Measurements from ENCODE around the gene ZC3H7B.

DNA sequence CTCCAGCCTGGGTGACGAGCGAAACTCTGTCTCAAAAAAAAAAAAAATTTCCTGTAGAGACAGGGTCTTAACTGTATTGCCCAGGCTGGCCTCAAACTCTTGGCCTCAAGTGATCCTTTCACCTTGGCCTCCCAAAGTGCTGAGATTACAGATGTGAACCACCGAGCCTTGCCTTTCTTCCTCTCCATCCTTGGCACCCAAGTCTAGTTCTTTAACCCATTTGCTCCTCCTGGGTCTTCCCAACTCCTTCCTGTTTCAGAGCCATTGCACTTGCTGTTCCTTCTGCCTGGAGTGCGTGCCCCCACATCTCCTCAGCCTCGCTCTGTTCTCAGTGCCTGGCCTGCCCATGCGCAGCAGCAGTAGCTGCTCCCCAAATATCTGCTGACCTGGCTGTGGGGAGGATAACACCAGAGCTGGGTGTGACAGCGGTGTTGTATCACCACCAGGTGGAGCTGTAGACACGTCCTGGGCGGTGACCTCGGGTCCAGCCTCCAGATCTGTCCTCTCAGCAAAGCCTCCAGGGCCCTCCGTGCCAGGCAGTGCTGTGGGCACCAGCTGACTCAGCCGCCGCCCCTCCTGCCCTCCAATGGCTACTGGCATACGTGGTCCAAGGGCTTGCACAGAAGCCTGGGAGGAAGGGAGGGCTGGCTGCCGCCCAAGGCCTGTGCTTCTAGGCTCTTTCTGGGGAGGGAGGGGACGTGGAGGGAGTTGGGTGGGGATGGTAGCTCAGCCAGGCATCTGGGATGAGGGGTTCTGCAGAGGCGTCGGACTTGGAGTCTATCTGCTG, 102.4 kb downstream of the ZC3H7B start:
- TF ChIP-seq, protein P1, sequence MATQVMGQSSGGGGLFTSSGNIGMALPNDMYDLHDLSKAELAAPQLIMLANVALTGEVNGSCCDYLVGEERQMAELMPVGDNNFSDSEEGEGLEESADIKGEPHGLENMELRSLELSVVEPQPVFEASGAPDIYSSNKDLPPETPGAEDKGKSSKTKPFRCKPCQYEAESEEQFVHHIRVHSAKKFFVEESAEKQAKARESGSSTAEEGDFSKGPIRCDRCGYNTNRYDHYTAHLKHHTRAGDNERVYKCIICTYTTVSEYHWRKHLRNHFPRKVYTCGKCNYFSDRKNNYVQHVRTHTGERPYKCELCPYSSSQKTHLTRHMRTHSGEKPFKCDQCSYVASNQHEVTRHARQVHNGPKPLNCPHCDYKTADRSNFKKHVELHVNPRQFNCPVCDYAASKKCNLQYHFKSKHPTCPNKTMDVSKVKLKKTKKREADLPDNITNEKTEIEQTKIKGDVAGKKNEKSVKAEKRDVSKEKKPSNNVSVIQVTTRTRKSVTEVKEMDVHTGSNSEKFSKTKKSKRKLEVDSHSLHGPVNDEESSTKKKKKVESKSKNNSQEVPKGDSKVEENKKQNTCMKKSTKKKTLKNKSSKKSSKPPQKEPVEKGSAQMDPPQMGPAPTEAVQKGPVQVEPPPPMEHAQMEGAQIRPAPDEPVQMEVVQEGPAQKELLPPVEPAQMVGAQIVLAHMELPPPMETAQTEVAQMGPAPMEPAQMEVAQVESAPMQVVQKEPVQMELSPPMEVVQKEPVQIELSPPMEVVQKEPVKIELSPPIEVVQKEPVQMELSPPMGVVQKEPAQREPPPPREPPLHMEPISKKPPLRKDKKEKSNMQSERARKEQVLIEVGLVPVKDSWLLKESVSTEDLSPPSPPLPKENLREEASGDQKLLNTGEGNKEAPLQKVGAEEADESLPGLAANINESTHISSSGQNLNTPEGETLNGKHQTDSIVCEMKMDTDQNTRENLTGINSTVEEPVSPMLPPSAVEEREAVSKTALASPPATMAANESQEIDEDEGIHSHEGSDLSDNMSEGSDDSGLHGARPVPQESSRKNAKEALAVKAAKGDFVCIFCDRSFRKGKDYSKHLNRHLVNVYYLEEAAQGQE (IDR thresholded peaks at IDR 0.05; ENCODE audit: insufficient read depth in 1 of 2, low read depth in 2 of 2, low read length in 2 of 2) = no peak
- no peak for TF ChIP-seq SIN3A (IDR thresholded peaks at IDR 0.05; ENCODE audit: borderline replicate concordance, insufficient read depth, low read length)

Measured in PFSK-1 (cell line).